ENCODE measurements around the gene RBMS1.

- no peak for TF ChIP-seq CTCF (IDR thresholded peaks at IDR 0.05)
- no peak for TF ChIP-seq POLR2A (IDR thresholded peaks at IDR 0.05)
These were observed 238.2 kb downstream of the RBMS1 start for GRCh38 chr2:160255408-160255807.

All from tibial nerve (tissue), 3 donors.